ENCODE data around the gene FUNDC2.

Gene FUNDC2

GRCh38 chrX:155069414-155069813 lies 42.8 kb downstream of the FUNDC2 start:
- DNase-seq (ENCODE audit: low spot score) = no peak

- no peak for DNase-seq (ENCODE audit: low spot score)
Observed at GRCh38 chrX:155070038-155070437, 43.4 kb downstream of the FUNDC2 start.

GRCh38 chrX:155070663-155070974 lies 44.0 kb downstream of the FUNDC2 start:
- DNase-seq (ENCODE audit: low spot score) = peak; percentile 3

GRCh38 chrX:155070975-155071693 lies 44.5 kb downstream of the FUNDC2 start, which contains the start of the genes BRCC3, CMC4 and MTCP1:
BRCC3 (plus strand) TSS chrX:155071508; CDS start chrX:155071528, 20 bp downstream.
CMC4 (minus strand) TSS chrX:155071136; CDS start chrX:155064023, 7,113 bp downstream.
MTCP1 (minus strand) TSS chrX:155071136; CDS start chrX:155066010, 5,126 bp downstream.
- peak; percentile 69 for DNase-seq (ENCODE audit: low spot score)

GRCh38 chrX:155071694-155072280 lies 45.1 kb downstream of the FUNDC2 start:
- peak; percentile 9 for DNase-seq (ENCODE audit: low spot score)

GRCh38 chrX:155086202-155086840 lies 59.7 kb downstream of the FUNDC2 start:
- DNase-seq (ENCODE audit: low spot score) = no peak

GRCh38 chrX:155086961-155087735 lies 60.5 kb downstream of the FUNDC2 start:
- no peak for DNase-seq (ENCODE audit: low spot score)

GRCh38 chrX:155094468-155095061 lies 67.9 kb downstream of the FUNDC2 start:
- DNase-seq (ENCODE audit: low spot score) = peak; percentile 3

- DNase-seq (ENCODE audit: low spot score) = no peak
Observed at GRCh38 chrX:155105919-155106318, 79.3 kb downstream of the FUNDC2 start.

- DNase-seq (ENCODE audit: low spot score) = no peak
Observed at GRCh38 chrX:155108427-155108826, 81.8 kb downstream of the FUNDC2 start.
